AG09309 (cell line): ENCODE measurements around the gene TMCO6.
"Not testable (repeated sequence)": the region's sequence is repeated elsewhere in the genome, so short reads cannot be mapped to it uniquely, and the experiment has no call there.

Experiments
- DNase-seq: peaks from one replicate; pipeline ENCODE4 v3.0.0-alpha.2; 2010; ENCODE audit warnings: low read depth
- H3K4me3 ChIP-seq: 2 replicates; pipeline ENCODE4 v1.5.1; 2011; ENCODE audit warnings: mild to moderate bottlenecking, low read depth, low read length, moderate library complexity; ENCODE audit not compliant: control insufficient read depth
- CTCF ChIP-seq: IDR thresholded peaks from 2 replicates; pipeline ENCODE4 v1.5.1; 2011; ENCODE audit warnings: mild to moderate bottlenecking, low read depth, low read length, inconsistent platforms; ENCODE audit not compliant: insufficient read depth, control insufficient read depth; ENCODE audit errors: missing control alignments

The TMCO6 gene

GRCh38 chr5:140639148-140639981 is at the start of gene TMCO6:
TSS of gene TMCO6 (plus strand) at chr5:140639451. CDS start at chr5:140639528, 77 bp downstream.
- DNase-seq, result peak; percentile 63
- peak within 1 kb of the TSS; percentile 77 for H3K4me3 ChIP-seq
- peak; percentile 53 for TF ChIP-seq CTCF

GRCh38 chr5:140590861-140591260 is 48.4 kb upstream of the TMCO6 start:
- no peak for DNase-seq
- TF ChIP-seq CTCF, result no peak
- no peak overlapping the region for H3K4me3 ChIP-seq

GRCh38 chr5:140591747-140592372 is 47.4 kb upstream of the TMCO6 start:
- peak; percentile 27 for DNase-seq
- no peak overlapping the region for H3K4me3 ChIP-seq
- no peak for TF ChIP-seq CTCF

- not testable (repeated sequence) for H3K4me3 ChIP-seq, DNase-seq
These were observed 46.2 kb upstream of the TMCO6 start for GRCh38 chr5:140593070-140593469.

GRCh38 chr5:140594169-140594568 is 45.1 kb upstream of the TMCO6 start:
- no peak for DNase-seq
- H3K4me3 ChIP-seq, result no peak overlapping the region
- no peak for TF ChIP-seq CTCF

- TF ChIP-seq CTCF, result no peak
- no peak for DNase-seq
- no peak overlapping the region for H3K4me3 ChIP-seq
These were observed 43.5 kb upstream of the TMCO6 start for GRCh38 chr5:140595538-140596300.

- TF ChIP-seq CTCF, result no peak
- DNase-seq, result no peak
- H3K4me3 ChIP-seq, result no peak overlapping the region
These were observed 42.9 kb upstream of the TMCO6 start for GRCh38 chr5:140596321-140596741.
